ENCODE measurements around the gene ACOXL. TPM values are rescaled to one million over a fixed set of nuclear protein-coding genes. Genes with fewer than 3 reads are reported as not detected.

Gene ACOXL
- total and polyA plus RNA-seq, 10 of the 15 experiments (the other 5 are each of a cell fraction or from before 2014, with no cell fraction given) = 0.05 to 1.3 (median 0.71) TPM

DNA sequence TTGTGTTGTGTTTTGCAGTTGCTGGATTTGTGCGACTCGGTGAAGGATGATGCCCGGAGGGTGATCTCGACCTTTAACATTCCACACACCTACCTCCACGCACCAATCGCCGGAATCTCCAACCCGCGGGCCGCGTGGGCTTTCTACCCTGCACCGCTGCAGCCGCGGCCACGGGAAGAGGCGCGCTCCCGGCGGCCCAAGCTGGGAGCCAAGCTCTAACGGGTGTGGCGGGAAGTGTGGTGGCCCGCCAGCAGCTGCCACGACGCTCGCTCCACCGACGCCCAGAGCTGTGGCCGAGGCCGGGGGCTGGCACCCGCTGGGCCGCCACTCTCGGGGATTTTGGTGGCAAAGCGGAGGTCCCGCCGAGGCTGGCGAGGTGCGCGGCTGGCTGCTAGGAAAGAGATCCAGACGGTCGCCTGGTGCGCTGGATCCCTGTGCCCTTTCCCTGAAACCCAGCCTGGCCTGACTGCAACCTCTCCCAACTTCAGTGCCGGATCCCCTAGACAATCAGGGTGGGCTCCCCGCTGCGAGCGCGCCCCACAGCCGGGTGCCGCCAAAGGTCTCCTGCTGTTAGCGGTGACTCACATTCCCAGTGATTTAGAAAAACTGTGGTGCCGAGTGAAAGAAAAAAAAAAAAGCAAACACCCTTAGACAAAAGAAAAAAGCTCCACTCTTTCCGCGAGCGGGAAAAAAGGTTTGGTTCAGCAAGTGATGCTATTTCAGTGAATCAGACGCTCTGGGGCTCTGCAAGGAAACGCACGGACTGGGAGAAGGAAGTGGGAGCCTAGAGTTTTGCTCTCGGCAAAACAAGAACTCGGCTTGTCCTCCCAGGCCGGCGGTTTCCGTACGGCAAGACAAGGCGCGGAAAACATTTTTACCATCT, 385.5 kb downstream of the ACOXL start:
- ChIA-PET SMC1A (ENCODE audit: uncharacterized antibody, unreplicated experiment) (interaction anchor here (0.6 to 1.6 kb wide), 8 partner anchors 31 to 310 kb away, joined by 3 to 5 read pairs (median 4); no protein-coding TSS in a partner anchor), CTCF (interaction anchor here (1.1 to 2.2 kb wide), 10 partner anchors 8 to 584 kb away, joined by 3 to 16 read pairs (median 4); no protein-coding TSS in a partner anchor), POLR2A (interaction anchor here (0.7 kb wide), 1 partner anchor 259 kb away, joined by 3 read pairs; no protein-coding TSS in a partner anchor), RAD21 (ENCODE audit: unreplicated experiment) (interaction anchor here (0.7 to 2.2 kb wide), 8 partner anchors 8 to 306 kb away, joined by 3 to 11 read pairs (median 4); no protein-coding TSS in a partner anchor)
- Histone ChIP-seq H3K9me3 (replicated peaks; ENCODE audit: control insufficient read depth, insufficient read depth, low read length) (no peaks in the 10 kb centered on the region; the same call in 2 of the 3 replicates), H2AFZ (ENCODE audit: control insufficient read depth, low read depth, low read length) (no peak overlapping the region), H3K4me3 (no peak overlapping the region), H3K4me1 (ENCODE audit: control insufficient read depth, insufficient read depth, low read length) (peaks cover 38% of the 10 kb centered on the region), H3K79me2 (ENCODE audit: control insufficient read depth, insufficient read depth, low read length) (peaks cover 8% of the 10 kb centered on the region), H3K27me3 (replicated peaks in 1 of 2; ENCODE audit: control insufficient read depth in 2 of 2, insufficient read depth in 2 of 2, low read length in 1 of 2) (peaks cover 11 to 41% of the 10 kb centered on the region in 2 experiments), H3K36me3 (ENCODE audit: control insufficient read depth in 2 of 2, insufficient read depth in 2 of 2, low read length in 1 of 2) (no peaks in the 10 kb centered on the region), H3K9ac (ENCODE audit: control insufficient read depth, insufficient read depth, low read length) (no peak overlapping the region), H3K27ac (ENCODE audit: control insufficient read depth, insufficient read depth) (no peak overlapping the region), H4K20me1 (ENCODE audit: control insufficient read depth, insufficient read depth) (no peaks in the 10 kb centered on the region), H3K4me2 (ENCODE audit: control insufficient read depth, insufficient read depth) (peak overlapping the region; percentile 65)
- in situ Hi-C loops (cut with MboI) (loop anchor here (5.0 to 10.0 kb wide), 2 partner anchors 306 to 587 kb away; no protein-coding TSS in a partner anchor), intact Hi-C loops (cut with micrococcal nuclease; ENCODE audit: unreplicated experiment) (loop anchor here (2.0 to 10.0 kb wide), 4 partner anchors 241 to 579 kb away; no protein-coding TSS in a partner anchor)
- WGBS (ENCODE audit: insufficient coverage, insufficient replicate concordance, low lambda C conversion rate, missing lambda C conversion rate) = 6% methylated on average over 63 of the region's 64 CpGs
- no peak for FAIRE-seq
- no peak for DNase-seq (ENCODE audit: low read depth, low spot score)
- BruUV-seq (replicated peaks) = no TSS peak
- no peak for ATAC-seq
- TF ChIP-seq SMARCA5 (IDR thresholded peaks at IDR 0.05) (no peak), TCF12 (IDR thresholded peaks at IDR 0.05; ENCODE audit: low read depth, low read length) (no peak), LARP7 (IDR thresholded peaks at IDR 0.05) (no peak), MYC (IDR thresholded peaks at IDR 0.05; ENCODE audit: insufficient read depth, insufficient read length, insufficient replicate concordance, low read length, severe bottlenecking) (no peak), EGR1 (IDR thresholded peaks at IDR 0.05; ENCODE audit: borderline replicate concordance in 1 of 2, low read depth in 2 of 2, low read length in 2 of 2) (no peak), NR2F1 (conservative IDR thresholded peaks at IDR 0.05) (no peak), NBN (IDR thresholded peaks at IDR 0.05) (no peak), SIN3A (IDR thresholded peaks at IDR 0.05; ENCODE audit: low read depth, low read length) (no peak), TCF7 (IDR thresholded peaks at IDR 0.05; ENCODE audit: borderline replicate concordance) (no peak), EZH2 (IDR thresholded peaks at IDR 0.05; ENCODE audit: borderline replicate concordance, control insufficient read depth, low read depth, low read length) (peak; percentile 84; the same call in 1 of the 2 replicates), TAF1 (IDR thresholded peaks at IDR 0.05; ENCODE audit: borderline replicate concordance, low read depth, low read length) (no peak), MEF2A (IDR thresholded peaks at IDR 0.05; ENCODE audit: insufficient read depth, low read depth, low read length) (no peak), TBL1XR1 (IDR thresholded peaks at IDR 0.05; ENCODE audit: low read depth, low read length) (no peak), SIX5 (IDR thresholded peaks at IDR 0.05; ENCODE audit: low read depth, low read length, severe bottlenecking) (no peak)
- TF ChIP-seq, protein P1, sequence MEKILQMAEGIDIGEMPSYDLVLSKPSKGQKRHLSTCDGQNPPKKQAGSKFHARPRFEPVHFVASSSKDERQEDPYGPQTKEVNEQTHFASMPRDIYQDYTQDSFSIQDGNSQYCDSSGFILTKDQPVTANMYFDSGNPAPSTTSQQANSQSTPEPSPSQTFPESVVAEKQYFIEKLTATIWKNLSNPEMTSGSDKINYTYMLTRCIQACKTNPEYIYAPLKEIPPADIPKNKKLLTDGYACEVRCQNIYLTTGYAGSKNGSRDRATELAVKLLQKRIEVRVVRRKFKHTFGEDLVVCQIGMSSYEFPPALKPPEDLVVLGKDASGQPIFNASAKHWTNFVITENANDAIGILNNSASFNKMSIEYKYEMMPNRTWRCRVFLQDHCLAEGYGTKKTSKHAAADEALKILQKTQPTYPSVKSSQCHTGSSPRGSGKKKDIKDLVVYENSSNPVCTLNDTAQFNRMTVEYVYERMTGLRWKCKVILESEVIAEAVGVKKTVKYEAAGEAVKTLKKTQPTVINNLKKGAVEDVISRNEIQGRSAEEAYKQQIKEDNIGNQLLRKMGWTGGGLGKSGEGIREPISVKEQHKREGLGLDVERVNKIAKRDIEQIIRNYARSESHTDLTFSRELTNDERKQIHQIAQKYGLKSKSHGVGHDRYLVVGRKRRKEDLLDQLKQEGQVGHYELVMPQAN (conservative IDR thresholded peaks at IDR 0.05) = no peak
- TF ChIP-seq, protein P2, sequence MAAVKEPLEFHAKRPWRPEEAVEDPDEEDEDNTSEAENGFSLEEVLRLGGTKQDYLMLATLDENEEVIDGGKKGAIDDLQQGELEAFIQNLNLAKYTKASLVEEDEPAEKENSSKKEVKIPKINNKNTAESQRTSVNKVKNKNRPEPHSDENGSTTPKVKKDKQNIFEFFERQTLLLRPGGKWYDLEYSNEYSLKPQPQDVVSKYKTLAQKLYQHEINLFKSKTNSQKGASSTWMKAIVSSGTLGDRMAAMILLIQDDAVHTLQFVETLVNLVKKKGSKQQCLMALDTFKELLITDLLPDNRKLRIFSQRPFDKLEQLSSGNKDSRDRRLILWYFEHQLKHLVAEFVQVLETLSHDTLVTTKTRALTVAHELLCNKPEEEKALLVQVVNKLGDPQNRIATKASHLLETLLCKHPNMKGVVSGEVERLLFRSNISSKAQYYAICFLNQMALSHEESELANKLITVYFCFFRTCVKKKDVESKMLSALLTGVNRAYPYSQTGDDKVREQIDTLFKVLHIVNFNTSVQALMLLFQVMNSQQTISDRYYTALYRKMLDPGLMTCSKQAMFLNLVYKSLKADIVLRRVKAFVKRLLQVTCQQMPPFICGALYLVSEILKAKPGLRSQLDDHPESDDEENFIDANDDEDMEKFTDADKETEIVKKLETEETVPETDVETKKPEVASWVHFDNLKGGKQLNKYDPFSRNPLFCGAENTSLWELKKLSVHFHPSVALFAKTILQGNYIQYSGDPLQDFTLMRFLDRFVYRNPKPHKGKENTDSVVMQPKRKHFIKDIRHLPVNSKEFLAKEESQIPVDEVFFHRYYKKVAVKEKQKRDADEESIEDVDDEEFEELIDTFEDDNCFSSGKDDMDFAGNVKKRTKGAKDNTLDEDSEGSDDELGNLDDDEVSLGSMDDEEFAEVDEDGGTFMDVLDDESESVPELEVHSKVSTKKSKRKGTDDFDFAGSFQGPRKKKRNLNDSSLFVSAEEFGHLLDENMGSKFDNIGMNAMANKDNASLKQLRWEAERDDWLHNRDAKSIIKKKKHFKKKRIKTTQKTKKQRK (IDR thresholded peaks at IDR 0.05; ENCODE audit: low read depth, low read length) = no peak
- TF ChIP-seq, protein P3, sequence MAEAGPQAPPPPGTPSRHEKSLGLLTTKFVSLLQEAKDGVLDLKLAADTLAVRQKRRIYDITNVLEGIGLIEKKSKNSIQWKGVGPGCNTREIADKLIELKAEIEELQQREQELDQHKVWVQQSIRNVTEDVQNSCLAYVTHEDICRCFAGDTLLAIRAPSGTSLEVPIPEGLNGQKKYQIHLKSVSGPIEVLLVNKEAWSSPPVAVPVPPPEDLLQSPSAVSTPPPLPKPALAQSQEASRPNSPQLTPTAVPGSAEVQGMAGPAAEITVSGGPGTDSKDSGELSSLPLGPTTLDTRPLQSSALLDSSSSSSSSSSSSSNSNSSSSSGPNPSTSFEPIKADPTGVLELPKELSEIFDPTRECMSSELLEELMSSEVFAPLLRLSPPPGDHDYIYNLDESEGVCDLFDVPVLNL (IDR thresholded peaks at IDR 0.05; ENCODE audit: low read depth, low read length) = no peak

Data from GM12878 (cell line).